ENCODE data around the gene LMO1.
A peak's percentile ranks its signal among the peaks of the same experiment; 100 is the strongest.

The LMO1 gene

GRCh38 chr11:8263109-8263768, 439 bp downstream of the LMO1 start:
- DNase-seq (ENCODE audit: low read depth, low spot score), result peak; percentile 47

- peak; percentile 91 for DNase-seq (ENCODE audit: low read depth, low spot score)
Measured at GRCh38 chr11:8262552-8263108, 1.0 kb downstream of the LMO1 start.

GRCh38 chr11:8261921-8262551, 1.6 kb downstream of the LMO1 start:
- no peak for DNase-seq (ENCODE audit: low read depth, low spot score)

- no peak for DNase-seq (ENCODE audit: low read depth, low spot score)
Measured at GRCh38 chr11:8261291-8261690, 2.4 kb downstream of the LMO1 start.

- DNase-seq (ENCODE audit: low read depth, low spot score), result no peak
Measured at GRCh38 chr11:8260202-8260966, 3.3 kb downstream of the LMO1 start.

GRCh38 chr11:8259306-8259959, 4.2 kb downstream of the LMO1 start:
- DNase-seq (ENCODE audit: low read depth, low spot score), result no peak

GRCh38 chr11:8258784-8259183, 4.9 kb downstream of the LMO1 start:
- peak; percentile 79 for DNase-seq (ENCODE audit: low read depth, low spot score)

- peak; percentile 40 for DNase-seq (ENCODE audit: low read depth, low spot score)
Measured at GRCh38 chr11:8258289-8258688, 5.4 kb downstream of the LMO1 start.

GRCh38 chr11:8257003-8257664, 6.5 kb downstream of the LMO1 start:
- peak; percentile 46 for DNase-seq (ENCODE audit: low read depth, low spot score)

GRCh38 chr11:8256271-8257002, 7.2 kb downstream of the LMO1 start:
- DNase-seq (ENCODE audit: low read depth, low spot score), result no peak

GRCh38 chr11:8253566-8253965, 10.1 kb downstream of the LMO1 start:
- no peak for DNase-seq (ENCODE audit: low read depth, low spot score)

GRCh38 chr11:8252946-8253345, 10.7 kb downstream of the LMO1 start:
- DNase-seq (ENCODE audit: low read depth, low spot score), result no peak

GRCh38 chr11:8252388-8252787, 11.3 kb downstream of the LMO1 start:
- no peak for DNase-seq (ENCODE audit: low read depth, low spot score)

- DNase-seq (ENCODE audit: low read depth, low spot score), result no peak
Measured at GRCh38 chr11:8251616-8252295, 11.9 kb downstream of the LMO1 start.

GRCh38 chr11:8250981-8251615, 12.6 kb downstream of the LMO1 start:
- no peak for DNase-seq (ENCODE audit: low read depth, low spot score)

GRCh38 chr11:8250434-8250833, 13.2 kb downstream of the LMO1 start:
- no peak for DNase-seq (ENCODE audit: low read depth, low spot score)

- DNase-seq (ENCODE audit: low read depth, low spot score), result no peak
Measured at GRCh38 chr11:8249482-8249881, 14.2 kb downstream of the LMO1 start.

- no peak for DNase-seq (ENCODE audit: low read depth, low spot score)
Measured at GRCh38 chr11:8248786-8249185, 14.9 kb downstream of the LMO1 start.

- no peak for DNase-seq (ENCODE audit: low read depth, low spot score)
Measured at GRCh38 chr11:8247312-8247711, 16.4 kb downstream of the LMO1 start.

GRCh38 chr11:8243458-8243857, 20.2 kb downstream of the LMO1 start:
- no peak for DNase-seq (ENCODE audit: low read depth, low spot score)
